Activated CD8-positive, alpha-beta memory T cell treated with anti-CD3 and anti-CD28 coated beads, Interleukin-2, amount 50 U/mL, for 4 hours (primary cell): Measurements from ENCODE around the gene C14orf119.
"Not testable (repeated sequence)": the region's sequence is repeated elsewhere in the genome, so short reads cannot be mapped to it uniquely, and the experiment has no call there.

Source experiments
- DNase-seq: peaks from one replicate; pipeline ENCODE4 v3.0.0-alpha.2; 2020

C14orf119 gene

GRCh38 chr14:23091294-23092225 is 3.7 kb upstream of the C14orf119 start:
- no peak for DNase-seq

- no peak for DNase-seq
Observed at GRCh38 chr14:23093104-23093503, 2.2 kb upstream of the C14orf119 start.

DNA sequence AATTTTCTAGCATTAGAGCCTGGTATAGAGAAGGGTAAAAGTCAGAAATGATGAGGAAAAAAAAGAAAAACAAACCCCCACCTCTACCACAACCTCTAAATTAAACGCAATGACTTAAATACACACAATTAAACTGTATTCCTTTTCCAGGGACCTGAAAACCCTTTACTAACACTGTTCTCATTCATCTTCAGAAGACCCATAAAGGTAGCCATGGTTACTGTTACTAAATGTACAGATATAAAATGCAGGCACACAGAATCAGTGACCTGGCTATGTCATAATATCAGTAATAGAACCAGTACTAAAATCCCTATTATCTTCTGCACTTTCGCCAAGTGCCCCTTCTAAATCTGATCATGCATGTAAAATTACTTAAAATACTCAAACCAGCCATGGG is 1.8 kb upstream of the C14orf119 start:
- DNase-seq = no peak

DNA sequence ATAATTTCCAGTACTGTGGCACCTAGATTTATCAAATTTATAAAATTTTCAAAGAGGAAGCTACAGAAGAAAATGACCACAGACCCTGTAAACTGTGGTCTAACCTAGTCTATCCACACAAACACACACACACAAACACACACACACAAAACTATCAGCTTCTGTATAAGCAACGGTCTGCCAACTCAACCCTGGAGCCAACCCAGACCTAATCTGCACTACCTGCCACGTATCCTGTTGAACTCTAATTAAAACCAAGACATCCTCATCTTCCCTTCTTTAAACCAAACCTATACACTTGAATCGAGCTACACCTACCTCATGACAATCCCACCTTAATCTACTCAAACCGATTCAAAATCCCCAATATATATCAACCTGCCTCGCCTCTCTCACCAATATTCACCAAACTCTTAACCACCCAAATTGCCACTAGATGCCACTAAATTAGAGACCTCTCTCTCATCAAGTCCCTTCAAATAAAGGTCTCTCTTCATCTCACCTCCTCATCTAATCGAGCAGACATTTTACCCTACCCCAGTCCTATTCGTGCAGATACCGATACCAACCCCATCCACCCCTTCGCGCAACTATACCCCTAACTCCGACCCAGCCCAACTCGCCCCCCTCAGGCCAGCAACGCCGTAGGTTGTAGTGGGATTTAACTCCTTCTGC is 1.2 kb upstream of the C14orf119 start:
- no peak for DNase-seq

DNA sequence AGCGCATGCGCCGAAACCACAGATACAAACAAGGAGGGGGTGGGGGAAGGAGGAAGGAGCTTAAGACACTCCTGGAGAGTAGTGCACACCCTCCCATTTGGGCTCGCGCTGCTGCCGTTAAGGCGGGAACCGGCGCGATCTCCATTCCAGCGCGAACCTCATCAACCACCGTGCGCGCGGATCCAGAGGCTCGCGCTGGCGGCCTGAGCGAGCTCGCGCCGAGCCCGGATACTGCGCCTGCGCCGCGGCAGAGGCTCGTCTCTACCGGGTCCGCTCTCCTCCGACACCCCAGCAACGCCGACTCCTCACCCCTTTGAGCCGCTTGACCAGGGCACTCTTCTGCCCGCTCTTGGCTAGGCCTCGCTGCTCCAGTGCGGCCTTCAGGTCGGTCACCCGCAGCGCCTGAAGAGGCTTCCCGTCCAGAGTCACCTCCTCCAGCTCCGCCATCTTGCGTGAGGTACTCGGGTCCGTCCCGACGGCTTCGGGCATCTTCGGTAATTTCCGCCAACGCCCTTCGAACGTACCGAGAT is 574 bp upstream of the C14orf119 start, which contains the start of gene ACIN1:
ACIN1 (minus strand) TSS at position 471 of the 530 bp plus-strand sequence; CDS start at position 447, 24 bp downstream.
- peak; percentile 70 for DNase-seq

- DNase-seq = no peak
Observed at GRCh38 chr14:23097786-23098185, 2.5 kb downstream of the C14orf119 start.

DNA sequence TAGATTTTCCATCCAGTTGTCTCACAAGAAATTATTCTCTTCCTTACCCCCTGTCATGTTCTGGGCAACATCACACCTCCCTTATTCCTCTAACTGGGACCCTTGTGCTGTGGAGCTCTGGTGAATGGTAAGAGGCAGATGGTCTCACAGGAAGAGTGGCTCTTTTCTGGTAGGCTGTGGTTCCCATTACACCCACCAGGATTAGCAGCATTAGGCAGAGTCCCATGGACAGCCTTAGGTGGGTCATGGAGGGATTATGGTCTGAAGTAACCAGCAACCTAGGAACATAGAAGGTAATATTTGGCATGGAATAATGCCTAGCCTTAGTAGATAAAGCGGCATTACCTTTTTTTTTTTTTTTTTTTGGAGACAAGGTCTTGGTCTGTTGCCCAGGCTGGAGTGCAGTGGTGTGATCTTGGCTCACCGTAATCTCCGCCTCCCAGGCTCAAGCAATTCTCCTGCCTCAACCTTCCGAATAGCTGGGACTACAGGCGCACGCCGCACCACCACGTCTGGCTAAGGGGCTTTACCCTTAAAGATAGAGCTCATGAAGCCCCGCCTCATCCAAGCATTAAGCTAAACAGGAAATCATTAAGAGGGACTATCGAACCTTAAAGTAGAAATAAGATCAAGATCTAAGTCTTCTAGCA is 4.0 kb downstream of the C14orf119 start:
- DNase-seq = no peak

DNA sequence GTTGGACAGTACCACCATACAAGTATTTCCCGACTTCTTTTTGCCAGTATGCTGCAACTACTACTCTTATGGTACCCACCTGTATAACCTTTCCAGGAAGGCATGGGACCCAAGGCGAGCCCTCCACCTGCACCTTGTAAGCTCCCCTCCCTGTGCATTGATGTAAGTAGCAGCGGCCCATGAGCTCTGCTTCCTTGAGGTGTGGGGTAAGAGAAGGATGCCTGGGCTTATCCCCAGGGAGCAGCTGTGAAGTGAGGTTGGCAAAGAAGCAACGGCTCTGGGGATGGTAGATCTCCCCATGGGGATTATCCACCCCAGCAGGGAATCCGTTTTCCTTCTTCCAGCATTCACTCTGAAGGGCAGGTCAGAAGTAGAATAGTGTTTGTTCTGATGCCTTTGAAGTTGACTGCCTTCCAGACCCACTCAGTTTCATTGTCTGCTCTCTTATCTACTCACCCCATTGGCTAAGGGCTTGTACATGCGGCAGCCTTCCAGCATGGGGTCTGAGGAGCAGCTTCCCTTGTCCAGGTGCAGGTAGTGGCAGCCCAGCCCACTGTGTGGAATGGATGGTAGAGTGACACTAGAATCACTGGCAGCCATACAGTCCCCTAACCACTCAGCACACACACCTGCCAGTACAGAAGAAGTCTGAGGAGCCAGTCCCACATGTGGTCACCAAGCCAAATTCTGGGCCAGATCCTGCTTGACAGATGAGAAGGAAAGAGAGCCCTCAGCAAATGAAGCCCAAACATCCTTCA is 6.1 kb downstream of the C14orf119 start:
- no peak for DNase-seq

- no peak for DNase-seq
Observed at GRCh38 chr14:23101986-23102625, 6.8 kb downstream of the C14orf119 start.

GRCh38 chr14:23102801-23103200 is 7.5 kb downstream of the C14orf119 start:
- no peak for DNase-seq

- DNase-seq = no peak
Observed at GRCh38 chr14:23103581-23103980, 8.3 kb downstream of the C14orf119 start.

DNA sequence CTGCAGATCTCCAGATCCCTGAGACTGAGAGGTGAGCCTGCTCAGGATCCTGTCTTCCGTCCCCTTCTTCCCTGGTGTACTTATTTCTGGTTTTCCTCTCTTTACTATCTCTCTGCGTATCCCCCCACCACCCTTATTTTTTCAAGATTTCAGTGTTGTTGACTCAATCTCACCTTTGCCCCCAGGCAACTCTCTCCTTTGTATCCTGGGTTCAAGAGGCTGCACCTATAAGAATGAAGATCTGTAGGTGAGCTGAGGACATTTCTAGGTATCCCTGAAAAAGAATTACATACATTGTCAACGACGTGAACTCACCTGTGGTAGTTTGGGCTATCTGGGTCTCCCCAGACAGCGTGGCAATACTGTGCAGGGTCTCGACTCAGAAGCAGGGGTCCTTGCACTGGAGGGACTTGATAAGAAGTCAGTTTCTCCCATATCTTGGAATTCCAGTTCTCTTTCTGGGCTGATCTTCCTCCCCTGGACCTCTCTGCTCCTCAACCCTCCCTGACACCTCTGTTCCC is 8.8 kb downstream of the C14orf119 start:
- DNase-seq = no peak

DNA sequence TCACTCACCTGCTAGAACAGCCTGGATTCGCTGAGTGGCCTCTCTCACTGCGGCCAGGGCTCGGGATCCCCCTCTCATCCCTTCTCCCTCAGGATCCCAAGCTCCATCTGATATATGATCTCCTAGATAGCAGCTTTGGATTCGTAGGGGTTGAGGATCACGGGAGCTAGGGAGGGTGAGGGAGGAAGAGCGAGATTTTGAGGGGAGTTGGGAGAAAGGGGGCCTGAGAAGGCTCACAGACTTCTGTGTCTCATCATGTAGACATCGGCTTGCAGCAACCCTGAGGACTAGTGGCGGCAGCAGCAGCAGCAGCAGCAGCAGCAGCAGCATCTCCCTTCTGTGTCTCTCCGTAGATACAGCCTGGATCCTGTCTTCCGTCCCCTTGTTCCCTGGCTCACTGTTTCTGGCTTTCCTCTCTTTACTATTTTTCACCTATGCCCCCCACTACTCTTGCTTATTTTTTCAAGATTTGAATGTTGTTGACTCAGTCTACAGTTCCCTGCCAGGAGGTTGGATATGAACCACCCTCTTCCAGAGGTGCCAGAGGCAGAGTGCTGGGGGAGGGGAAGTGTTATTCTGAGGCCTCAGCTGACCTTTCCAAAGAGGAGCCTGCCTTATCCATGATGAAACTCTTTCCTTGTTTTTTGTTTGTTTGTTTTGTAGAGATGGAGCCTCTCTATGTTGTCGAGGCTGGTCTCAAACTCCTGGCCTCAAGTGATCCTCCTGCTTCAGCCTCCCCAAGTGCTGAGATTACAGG is 9.5 kb downstream of the C14orf119 start, which contains the start of gene CIROP:
CIROP (minus strand) TSS at position 399 of the 757 bp plus-strand sequence; CDS start at position 330, 69 bp downstream.
- DNase-seq = no peak

DNA sequence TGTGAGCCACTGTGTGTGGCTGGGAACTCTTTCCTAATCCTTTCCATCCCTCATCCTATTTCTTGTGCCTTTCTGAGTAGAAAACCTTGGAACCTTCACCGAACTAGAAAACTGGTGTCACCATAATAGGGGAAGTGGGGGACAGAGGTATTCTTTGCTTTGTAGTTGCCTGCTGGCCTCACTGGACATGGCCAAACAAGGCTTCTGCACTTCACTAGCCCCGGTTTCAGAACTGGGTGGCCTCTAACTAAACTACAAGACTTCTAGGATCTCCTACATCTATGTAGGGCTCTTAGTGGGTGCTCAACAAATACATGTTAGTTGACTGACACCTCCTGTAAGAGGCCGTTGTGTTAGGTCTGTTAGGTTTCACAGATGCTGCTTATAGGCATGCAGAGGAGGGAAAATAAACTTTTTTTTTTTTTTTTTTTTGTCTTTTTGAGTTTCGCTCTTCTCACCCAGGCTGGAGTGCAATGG is 10.1 kb downstream of the C14orf119 start:
- no peak for DNase-seq

- DNase-seq = no peak
Observed at GRCh38 chr14:23106747-23107045, 11.4 kb downstream of the C14orf119 start.

- not testable (repeated sequence) for DNase-seq
Observed at GRCh38 chr14:23107620-23108019, 12.3 kb downstream of the C14orf119 start.

GRCh38 chr14:23108169-23108568 is 12.9 kb downstream of the C14orf119 start:
- not testable (repeated sequence) for DNase-seq

DNA sequence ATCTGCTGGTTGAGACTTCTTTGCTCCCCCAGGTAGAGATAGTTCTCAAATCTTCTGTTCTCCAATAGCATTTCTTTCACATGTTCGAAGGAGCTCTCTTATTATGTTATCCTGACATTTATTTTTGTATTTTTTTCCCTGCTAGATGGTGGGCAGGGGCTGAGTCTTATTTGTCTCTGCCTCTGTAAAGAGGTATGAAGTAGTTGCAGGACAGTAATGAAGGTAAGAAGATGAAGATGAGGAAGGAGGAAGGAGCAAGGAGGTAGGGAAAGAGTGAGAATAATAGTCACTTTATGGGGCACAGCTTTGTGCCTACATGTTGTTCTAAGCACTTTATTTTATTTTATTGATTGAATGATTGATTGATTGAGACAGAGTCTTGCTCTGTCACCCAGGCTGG is 14.5 kb downstream of the C14orf119 start:
- DNase-seq = no peak

- DNase-seq = no peak
Observed at GRCh38 chr14:23110579-23111365, 15.5 kb downstream of the C14orf119 start.
